GM23248 (cell line): ENCODE measurements around the gene ARSH. TPM values are rescaled to one million over a fixed set of nuclear protein-coding genes. Genes with fewer than 3 reads are reported as not detected.
"Not testable (repeated sequence)": the region's sequence is repeated elsewhere in the genome, so short reads cannot be mapped to it uniquely, and the experiment has no call there.

ENCODE experiments used
- DNase-seq: peaks from one replicate; pipeline ENCODE4 v3.0.0-alpha.2; 2015
- H2AFZ ChIP-seq: fragments of 200-600 bp; sonication (generic); 2 replicates; pipeline ENCODE4 v1.6.1; 2016; ENCODE audit warnings: antibody characterized with exemption
- H3F3A ChIP-seq: fragments of 200-600 bp; sonication (generic); 2 replicates; pipeline ENCODE4 v1.6.1; 2016; ENCODE audit warnings: mild to moderate bottlenecking, antibody characterized with exemption, mixed run types; ENCODE audit not compliant: insufficient read depth
- H3K27ac ChIP-seq: fragments of 200-600 bp; sonication (generic); 2 replicates; pipeline ENCODE4 v1.5.1; 2016; ENCODE audit warnings: mild to moderate bottlenecking
- H3K27me3 ChIP-seq: fragments of 200-600 bp; sonication (generic); replicated peaks from 2 replicates; pipeline ENCODE4 v1.6.1; 2016; ENCODE audit warnings: mild to moderate bottlenecking; ENCODE audit not compliant: insufficient read depth
- H3K36me3 ChIP-seq: fragments of 200-600 bp; sonication (generic); 2 replicates; pipeline ENCODE4 v1.6.1; 2016; ENCODE audit warnings: low read depth, mild to moderate bottlenecking
- H3K4me1 ChIP-seq: fragments of 200-600 bp; sonication (generic); 2 replicates; pipeline ENCODE4 v1.6.1; 2016; ENCODE audit warnings: mild to moderate bottlenecking; ENCODE audit not compliant: insufficient read depth
- H3K4me2 ChIP-seq: fragments of 200-600 bp; sonication (generic); one replicate; pipeline ENCODE4 v1.6.1; 2016; ENCODE audit warnings: mild to moderate bottlenecking; ENCODE audit not compliant: unreplicated experiment
- H3K4me3 ChIP-seq: fragments of 200-600 bp; sonication (generic); 2 replicates; pipeline ENCODE4 v1.5.1; 2016; ENCODE audit warnings: mild to moderate bottlenecking
- H3K79me2 ChIP-seq: fragments of 200-600 bp; sonication (generic); 2 replicates; pipeline ENCODE4 v1.6.1; 2016; ENCODE audit warnings: mild to moderate bottlenecking; ENCODE audit not compliant: insufficient read depth
- H3K9ac ChIP-seq: fragments of 200-600 bp; sonication (generic); 2 replicates; pipeline ENCODE4 v1.6.1; 2016; ENCODE audit warnings: mild to moderate bottlenecking
- H3K9me2 ChIP-seq: fragments of 200-600 bp; sonication (generic); 2 replicates; pipeline ENCODE4 v1.6.1; 2016; ENCODE audit warnings: mixed run types, mild to moderate bottlenecking, moderate library complexity; ENCODE audit not compliant: insufficient read depth
- H3K9me3 ChIP-seq: fragments of 200-600 bp; sonication (generic); one replicate; pipeline ENCODE4 v1.6.1; 2017; ENCODE audit warnings: low read depth
- H4K20me1 ChIP-seq: fragments of 200-600 bp; sonication (generic); 2 replicates; pipeline ENCODE4 v1.6.0; 2016; ENCODE audit not compliant: insufficient read depth
- EZH2 ChIP-seq: fragments of 200-600 bp; sonication (generic); IDR thresholded peaks from 2 replicates; pipeline ENCODE4 v1.6.1; 2018; ENCODE audit warnings: antibody characterized with exemption, mild to moderate bottlenecking; ENCODE audit not compliant: insufficient read depth, poor library complexity, severe bottlenecking
- EZH2phosphoT487 ChIP-seq: fragments of 200-600 bp; sonication (generic); IDR thresholded peaks from 2 replicates; pipeline ENCODE4 v1.6.1; 2018; ENCODE audit warnings: antibody characterized with exemption, moderate library complexity, mild to moderate bottlenecking, low read depth; ENCODE audit not compliant: insufficient read depth
- WGBS, 2 experiments: methylation state at CpG; one replicate each; pipeline ENCODE4 v1.1.6; 2015 to 2017; ENCODE audit warnings: low lambda C conversion rate in 2 of 2, low coverage in 1 of 2; ENCODE audit errors: missing lambda C conversion rate in 2 of 2; 5-methylcytosine and 5-hydroxymethylcytosine counted together
- in situ Hi-C: fragments of 300-500 bp; cut with MboI; formaldehyde crosslinking; loops from 2 replicates; pipeline ENCODE4 v1.15.0; 2020
- polyA plus RNA-seq: library from polyadenylated mRNA; unstranded; fragments of >200 nt; fragmentation: Nextera tagmentation; extraction: Ambion mirVana; gene quantifications from 2 replicates; pipeline ENCODE4 v1.2.1, GENCODE V29; 2016
- total RNA-seq: library from RNA; depleted of rRNA; stranded (reverse); fragments of >200 nt; shearing (Covaris generic); gene quantifications from 2 replicates; pipeline ENCODE4 v1.2.3, GENCODE V29; 2014; rRNA removed

ARSH gene
- total RNA-seq (not detected in 2 replicates), polyA plus RNA-seq (not detected in 2 replicates)

GRCh38 chrX:3006495-3006894 is at the start of gene ARSH:
Gene ARSH, plus strand, starts transcription at chrX:3006546. Its CDS starts 67 bp downstream, at chrX:3006613.
- H3K36me3 ChIP-seq = no peaks in the 10 kb centered on the region
- no peaks in the 10 kb centered on the region for H3K79me2 ChIP-seq
- in situ Hi-C loops = no loop called here
- no peak within 1 kb of the TSS for H3K4me2 ChIP-seq
- no peak within 1 kb of the TSS for H3K4me3 ChIP-seq
- no peak within 1 kb of the TSS for H3K27ac ChIP-seq
- no peaks in the 10 kb centered on the region for H3K4me1 ChIP-seq
- H3K9me2 ChIP-seq = no peaks in the 10 kb centered on the region
- H3K27me3 ChIP-seq = no peaks in the 10 kb centered on the region
- no peak for TF ChIP-seq EZH2phosphoT487
- no peak for TF ChIP-seq EZH2
- no peaks in the 10 kb centered on the region for H3K9me3 ChIP-seq
- WGBS, 2 experiments = 44 to 68% methylated on average over 2 to 6 of the region's 6 CpGs
- DNase-seq = no peak
- no peak within 1 kb of the TSS for H2AFZ ChIP-seq
- no peaks in the 10 kb centered on the region for H3F3A ChIP-seq
- no peaks in the 10 kb centered on the region for H4K20me1 ChIP-seq
- no peak within 1 kb of the TSS for H3K9ac ChIP-seq

- WGBS, 2 experiments = 86 to 88% methylated on average over 4 to 8 of the region's 9 CpGs
- in situ Hi-C loops = no loop called here
Measured at GRCh38 chrX:2958199-2958598, 48.1 kb upstream of the ARSH start.

GRCh38 chrX:2960861-2961515 is 45.4 kb upstream of the ARSH start:
- H3F3A ChIP-seq = no peaks in the 10 kb centered on the region
- no peak for DNase-seq
- TF ChIP-seq EZH2 = no peak
- in situ Hi-C loops = no loop called here
- H4K20me1 ChIP-seq = no peaks in the 10 kb centered on the region
- H3K79me2 ChIP-seq = no peaks in the 10 kb centered on the region
- H3K9ac ChIP-seq = no peak overlapping the region
- no peaks in the 10 kb centered on the region for H3K9me3 ChIP-seq
- WGBS, 2 experiments = 75 to 80% methylated on average over 11 to 12 of the region's 14 CpGs
- no peak overlapping the region for H2AFZ ChIP-seq
- no peaks in the 10 kb centered on the region for H3K27me3 ChIP-seq
- no peak overlapping the region for H3K4me2 ChIP-seq
- no peak overlapping the region for H3K4me3 ChIP-seq
- H3K36me3 ChIP-seq = no peaks in the 10 kb centered on the region
- no peaks in the 10 kb centered on the region for H3K4me1 ChIP-seq
- no peaks in the 10 kb centered on the region for H3K9me2 ChIP-seq
- no peak overlapping the region for H3K27ac ChIP-seq

More at GRCh38 chrX:2958199-2958598, 48.1 kb upstream of the ARSH start:
- Histone ChIP-seq H3K36me3 (no peaks in the 10 kb centered on the region), H3K4me3 (no peak overlapping the region), H3K27ac (no peak overlapping the region), H2AFZ (no peak overlapping the region), H4K20me1 (no peaks in the 10 kb centered on the region), H3K27me3 (no peaks in the 10 kb centered on the region), H3K4me1 (no peaks in the 10 kb centered on the region), H3K9me2 (no peaks in the 10 kb centered on the region), H3F3A (no peaks in the 10 kb centered on the region), H3K4me2 (no peak overlapping the region), H3K79me2 (no peaks in the 10 kb centered on the region), H3K9ac (no peak overlapping the region), H3K9me3 (no peaks in the 10 kb centered on the region)
- DNase-seq = no peak
- TF ChIP-seq EZH2 = no peak
- TF ChIP-seq EZH2phosphoT487 = no peak

- DNase-seq = no peak
- no peaks in the 10 kb centered on the region for H3K27me3 ChIP-seq
- no peaks in the 10 kb centered on the region for H3K9me2 ChIP-seq
- 86 to 88% methylated on average over 8 to 10 of the region's 11 CpGs for WGBS, 2 experiments
- no peaks in the 10 kb centered on the region for H3F3A ChIP-seq
- no peak overlapping the region for H3K4me3 ChIP-seq
- TF ChIP-seq EZH2 (no peak), EZH2phosphoT487 (no peak)
- no peak overlapping the region for H3K27ac ChIP-seq
- no peaks in the 10 kb centered on the region for H3K9me3 ChIP-seq
- no peak overlapping the region for H3K9ac ChIP-seq
- no peak overlapping the region for H3K4me2 ChIP-seq
- no peaks in the 10 kb centered on the region for H3K4me1 ChIP-seq
- H3K79me2 ChIP-seq = no peaks in the 10 kb centered on the region
- in situ Hi-C loops = no loop called here
- H2AFZ ChIP-seq = no peak overlapping the region
- H3K36me3 ChIP-seq = no peaks in the 10 kb centered on the region
- H4K20me1 ChIP-seq = no peaks in the 10 kb centered on the region
Measured at GRCh38 chrX:2962381-2962780, 44.0 kb upstream of the ARSH start.

GRCh38 chrX:2963449-2963848 is 42.9 kb upstream of the ARSH start:
- WGBS, 2 experiments = 87 to 93% methylated on average over 5 to 7 of the region's 7 CpGs
- H4K20me1 ChIP-seq, H3K4me2 ChIP-seq, H3K9ac ChIP-seq, in situ Hi-C loops, H3K27ac ChIP-seq, H3K4me1 ChIP-seq, H2AFZ ChIP-seq, H3K4me3 ChIP-seq, H3K36me3 ChIP-seq, H3K27me3 ChIP-seq, H3K9me3 ChIP-seq, DNase-seq, H3K79me2 ChIP-seq, H3F3A ChIP-seq, H3K9me2 ChIP-seq: not testable (repeated sequence)

GRCh38 chrX:2963992-2964794 is 42.2 kb upstream of the ARSH start:
- H3K9me3 ChIP-seq, H3K79me2 ChIP-seq, DNase-seq, H3K9me2 ChIP-seq, H3F3A ChIP-seq, H3K27ac ChIP-seq, H3K36me3 ChIP-seq, H3K4me2 ChIP-seq, H4K20me1 ChIP-seq, in situ Hi-C loops, H3K4me1 ChIP-seq, H3K4me3 ChIP-seq, H3K9ac ChIP-seq, H2AFZ ChIP-seq, H3K27me3 ChIP-seq: not testable (repeated sequence)
- WGBS, 2 experiments = 76 to 82% methylated on average over 14 of the region's 16 CpGs
